Islet precursor cell (in vitro differentiated cells): ENCODE data around the gene STAP1.
"Not testable (repeated sequence)": the region's sequence is repeated elsewhere in the genome, so short reads cannot be mapped to it uniquely, and the experiment has no call there.

ENCODE experiments used
- DNase-seq: peaks from one replicate; pipeline ENCODE4 v3.0.0-alpha.2; 2018

Gene STAP1

GRCh38 chr4:67558493-67558892, at the start of gene STAP1:
STAP1 (plus strand) TSS chr4:67558727; CDS start chr4:67558810, 83 bp downstream.
- no peak for DNase-seq

- DNase-seq = no peak
Measured at GRCh38 chr4:67512501-67512900, 46.0 kb upstream of the STAP1 start.

GRCh38 chr4:67520141-67520540, 38.4 kb upstream of the STAP1 start:
- DNase-seq = no peak

GRCh38 chr4:67521506-67521905, 37.0 kb upstream of the STAP1 start:
- no peak for DNase-seq

GRCh38 chr4:67522230-67522629, 36.3 kb upstream of the STAP1 start:
- no peak for DNase-seq

GRCh38 chr4:67522851-67523671, 35.5 kb upstream of the STAP1 start:
- no peak for DNase-seq

- not testable (repeated sequence) for DNase-seq
Measured at GRCh38 chr4:67524140-67524539, 34.4 kb upstream of the STAP1 start.

GRCh38 chr4:67531379-67531962, 27.1 kb upstream of the STAP1 start:
- no peak for DNase-seq

- not testable (repeated sequence) for DNase-seq
Measured at GRCh38 chr4:67532397-67532796, 26.1 kb upstream of the STAP1 start.

GRCh38 chr4:67533112-67533511, 25.4 kb upstream of the STAP1 start:
- no peak for DNase-seq

- DNase-seq = no peak
Measured at GRCh38 chr4:67535280-67535840, 23.2 kb upstream of the STAP1 start.

- DNase-seq = no peak
Measured at GRCh38 chr4:67539830-67540229, 18.7 kb upstream of the STAP1 start.

- DNase-seq = no peak
Measured at GRCh38 chr4:67542076-67542475, 16.5 kb upstream of the STAP1 start.

- peak; percentile 100 for DNase-seq
Measured at GRCh38 chr4:67545199-67546003, 13.1 kb upstream of the STAP1 start, which contains the start of gene CENPC. CENPC (minus strand) TSS chr4:67545503; CDS start chr4:67545355, 148 bp downstream.

- DNase-seq = no peak
Measured at GRCh38 chr4:67546004-67546356, 12.5 kb upstream of the STAP1 start.

- DNase-seq = no peak
Measured at GRCh38 chr4:67546971-67547370, 11.6 kb upstream of the STAP1 start.

- no peak for DNase-seq
Measured at GRCh38 chr4:67549123-67549522, 9.4 kb upstream of the STAP1 start.

GRCh38 chr4:67550451-67550850, 8.1 kb upstream of the STAP1 start:
- DNase-seq = no peak

- DNase-seq = no peak
Measured at GRCh38 chr4:67550857-67551256, 7.7 kb upstream of the STAP1 start.

GRCh38 chr4:67552146-67552792, 6.3 kb upstream of the STAP1 start:
- not testable (repeated sequence) for DNase-seq

- no peak for DNase-seq
Measured at GRCh38 chr4:67554096-67554495, 4.4 kb upstream of the STAP1 start.

- DNase-seq = no peak
Measured at GRCh38 chr4:67555447-67555846, 3.1 kb upstream of the STAP1 start.

- DNase-seq = no peak
Measured at GRCh38 chr4:67556436-67556835, 2.1 kb upstream of the STAP1 start.
